ENCODE measurements around the gene MESP2. TPM values are rescaled to one million over a fixed set of nuclear protein-coding genes. Genes with fewer than 3 reads are reported as not detected.

The MESP2 gene
- polyA plus RNA-seq, 1 donor, result 0.30 TPM

DNA sequence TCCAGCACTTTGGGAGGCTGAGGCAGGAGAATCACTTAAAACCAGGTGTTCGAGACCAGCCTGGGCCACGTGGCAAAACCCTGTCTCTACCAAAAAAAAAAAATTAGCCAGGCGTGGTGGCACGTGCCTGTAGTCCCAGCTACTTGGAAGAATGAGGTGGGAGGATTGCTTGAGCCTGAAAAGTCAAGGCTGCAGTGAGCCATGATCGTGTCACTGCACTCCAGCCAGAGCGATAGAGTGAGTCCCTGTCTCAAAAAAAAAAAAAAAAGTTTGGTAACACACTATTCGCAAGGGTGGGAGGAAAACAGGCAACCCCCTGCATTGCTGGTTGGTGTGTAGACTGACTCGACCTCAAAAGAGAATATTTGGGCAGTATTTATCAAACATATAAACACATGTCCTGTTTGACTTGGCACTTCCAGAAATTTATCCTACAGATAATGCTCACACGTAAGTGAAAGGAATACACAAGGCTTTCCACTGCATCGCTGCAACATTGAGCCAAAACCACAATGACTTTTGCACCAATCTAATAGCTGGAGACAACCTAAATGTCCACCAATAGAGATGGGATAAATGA is 41.7 kb downstream of the MESP2 start:
- no peak for DNase-seq
- H3K27me3 ChIP-seq (ENCODE audit: control insufficient read depth, insufficient read depth, low read length), result peaks cover 6% of the 10 kb centered on the region
- H3K4me3 ChIP-seq (ENCODE audit: low read length), result no peak overlapping the region
- H3K4me1 ChIP-seq (ENCODE audit: control insufficient read depth, insufficient read depth, low read length), result peaks cover 13% of the 10 kb centered on the region
- no peaks in the 10 kb centered on the region for H3K9me3 ChIP-seq (ENCODE audit: control insufficient read depth, low read depth, low read length)
- H3K27ac ChIP-seq (ENCODE audit: low read length), result no peak overlapping the region
- H3K36me3 ChIP-seq (ENCODE audit: control insufficient read depth, insufficient read depth, low read length), result no peaks in the 10 kb centered on the region
- no CpG with 5 or more reads among the region's 10 CpGs for WGBS (ENCODE audit: insufficient coverage, low lambda C conversion rate)

DNA sequence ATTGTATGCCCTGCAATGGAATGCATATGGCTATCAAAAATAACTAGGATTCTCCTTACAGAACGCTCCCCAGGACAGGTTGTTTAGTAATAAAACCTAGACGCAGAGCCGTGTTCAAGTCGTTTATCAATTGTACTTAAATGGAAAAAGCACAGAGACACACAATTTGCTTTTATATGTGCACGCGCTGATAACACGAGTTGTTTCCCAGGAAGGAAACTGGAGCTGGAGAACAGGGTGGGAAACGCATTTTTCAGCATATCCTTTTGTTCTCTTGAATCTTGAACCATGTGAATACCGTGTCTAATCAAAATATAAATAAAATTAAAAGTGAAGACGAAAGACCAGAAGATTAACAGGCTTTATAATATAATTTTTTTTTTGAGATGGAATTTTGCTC is 42.2 kb downstream of the MESP2 start:
- H3K27ac ChIP-seq (ENCODE audit: low read length), result no peak overlapping the region
- peaks cover 8% of the 10 kb centered on the region for H3K4me1 ChIP-seq (ENCODE audit: control insufficient read depth, insufficient read depth, low read length)
- H3K27me3 ChIP-seq (ENCODE audit: control insufficient read depth, insufficient read depth, low read length), result peaks cover 6% of the 10 kb centered on the region
- 90% methylated on average over 2 of the region's 10 CpGs for WGBS (ENCODE audit: insufficient coverage, low lambda C conversion rate)
- no peak overlapping the region for H3K4me3 ChIP-seq (ENCODE audit: low read length)
- no peaks in the 10 kb centered on the region for H3K9me3 ChIP-seq (ENCODE audit: control insufficient read depth, low read depth, low read length)
- no peak for DNase-seq
- H3K36me3 ChIP-seq (ENCODE audit: control insufficient read depth, insufficient read depth, low read length), result no peaks in the 10 kb centered on the region

DNA sequence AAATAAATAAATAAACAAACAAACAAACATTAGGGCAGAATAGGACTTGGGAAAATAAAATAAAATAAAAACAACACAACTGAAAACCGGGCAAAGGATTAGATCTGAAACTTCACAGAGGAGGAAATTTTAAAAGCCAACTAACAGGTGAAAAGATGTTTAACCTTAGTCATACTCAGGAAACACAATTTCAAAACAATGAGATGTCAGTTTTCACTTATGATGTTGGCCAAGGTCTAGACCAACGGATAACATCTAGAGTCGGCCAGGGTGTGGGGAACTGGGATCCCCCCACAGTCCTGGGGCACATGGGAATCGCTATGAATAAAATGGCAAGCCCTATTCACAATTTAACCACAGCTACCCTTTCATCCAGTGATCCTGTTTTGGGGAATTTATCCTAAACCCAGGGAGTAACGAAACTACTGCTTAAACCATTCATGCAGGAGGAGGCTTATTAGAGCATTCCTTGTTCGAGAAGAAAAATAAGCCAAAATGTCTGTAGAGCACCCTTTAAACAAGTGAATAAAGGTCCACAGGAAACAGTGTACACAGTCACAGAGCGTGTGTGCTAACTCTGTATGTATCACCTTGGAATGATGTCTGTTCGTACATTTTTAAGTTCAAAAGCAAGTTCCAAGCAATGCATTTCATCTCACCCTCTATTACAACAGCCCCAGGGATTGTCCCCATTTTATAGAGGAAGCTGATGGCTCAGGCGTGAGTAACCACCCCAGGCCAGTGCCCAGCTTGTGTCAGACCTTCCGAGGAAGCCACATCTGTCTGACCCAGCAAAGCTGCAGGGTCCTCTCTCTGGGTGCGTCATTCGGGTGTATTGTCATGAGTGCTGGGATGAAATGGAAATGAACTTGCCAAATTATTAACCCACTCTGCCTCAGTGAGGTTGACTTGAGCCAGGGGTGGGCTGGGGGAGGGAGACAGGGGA is 44.8 kb downstream of the MESP2 start:
- Histone ChIP-seq H3K9me3 (ENCODE audit: control insufficient read depth, low read depth, low read length) (no peaks in the 10 kb centered on the region), H3K27me3 (ENCODE audit: control insufficient read depth, insufficient read depth, low read length) (peaks cover under 1% of the 10 kb centered on the region), H3K4me3 (ENCODE audit: low read length) (no peak overlapping the region), H3K36me3 (ENCODE audit: control insufficient read depth, insufficient read depth, low read length) (no peaks in the 10 kb centered on the region), H3K27ac (ENCODE audit: low read length) (no peak overlapping the region), H3K4me1 (ENCODE audit: control insufficient read depth, insufficient read depth, low read length) (no peaks in the 10 kb centered on the region)
- WGBS (ENCODE audit: insufficient coverage, low lambda C conversion rate), result 97% methylated on average over 3 of the region's 12 CpGs
- no peak for DNase-seq

DNA sequence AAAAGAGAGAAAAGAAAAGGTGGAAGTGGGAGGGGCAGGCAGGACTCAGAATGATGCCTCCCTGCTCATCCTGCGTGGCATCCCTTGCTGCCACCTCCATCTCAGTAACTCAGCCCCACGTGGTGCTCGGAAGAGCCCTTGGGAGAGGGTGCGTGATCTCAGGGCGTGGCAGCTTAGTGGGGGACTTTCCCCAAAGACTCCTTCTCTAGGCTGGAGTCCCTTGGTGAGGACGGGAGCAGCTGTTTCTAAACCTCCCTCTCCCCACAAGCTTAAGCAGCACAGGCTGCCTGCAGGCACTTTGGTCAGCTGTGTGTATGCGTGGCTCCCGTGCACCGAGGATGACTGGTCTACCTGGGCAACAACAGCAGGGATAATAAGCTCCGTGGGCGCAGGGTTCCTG is 45.9 kb downstream of the MESP2 start:
- WGBS (ENCODE audit: insufficient coverage, low lambda C conversion rate), result no CpG with 5 or more reads among the region's 11 CpGs
- DNase-seq, result no peak
- H3K27ac ChIP-seq (ENCODE audit: low read length), result no peak overlapping the region

DNA sequence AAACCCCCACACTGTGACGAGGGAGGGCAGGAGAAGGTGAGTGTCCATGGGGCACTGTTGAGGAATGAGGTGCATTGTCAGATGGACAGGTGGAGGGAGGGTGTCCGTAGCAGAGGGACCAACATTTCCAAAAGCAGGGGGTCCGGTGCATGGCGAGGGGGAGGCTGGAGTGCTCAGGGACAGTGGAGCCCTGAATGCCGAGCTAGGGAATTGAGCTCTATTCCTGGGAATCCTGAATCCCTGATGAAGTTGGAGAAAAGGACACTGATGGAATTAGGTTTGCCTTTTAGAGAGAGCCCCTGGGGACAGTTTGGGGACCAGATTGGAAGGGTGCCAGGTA is 46.4 kb downstream of the MESP2 start:
- peaks cover 2% of the 10 kb centered on the region for H3K4me1 ChIP-seq (ENCODE audit: control insufficient read depth, insufficient read depth, low read length)
- H3K27ac ChIP-seq (ENCODE audit: low read length), result no peak overlapping the region
- H3K36me3 ChIP-seq (ENCODE audit: control insufficient read depth, insufficient read depth, low read length), result no peaks in the 10 kb centered on the region
- no CpG with 5 or more reads among the region's 5 CpGs for WGBS (ENCODE audit: insufficient coverage, low lambda C conversion rate)
- H3K4me3 ChIP-seq (ENCODE audit: low read length), result no peak overlapping the region
- H3K27me3 ChIP-seq (ENCODE audit: control insufficient read depth, insufficient read depth, low read length), result no peaks in the 10 kb centered on the region
- DNase-seq, result no peak
- no peaks in the 10 kb centered on the region for H3K9me3 ChIP-seq (ENCODE audit: control insufficient read depth, low read depth, low read length)

More for the DNA sequence above, 45.9 kb downstream of the MESP2 start:
- no peaks in the 10 kb centered on the region for H3K27me3 ChIP-seq (ENCODE audit: control insufficient read depth, insufficient read depth, low read length)
- H3K4me3 ChIP-seq (ENCODE audit: low read length), result no peak overlapping the region
- H3K4me1 ChIP-seq (ENCODE audit: control insufficient read depth, insufficient read depth, low read length), result no peaks in the 10 kb centered on the region
- H3K36me3 ChIP-seq (ENCODE audit: control insufficient read depth, insufficient read depth, low read length), result no peaks in the 10 kb centered on the region
- H3K9me3 ChIP-seq (ENCODE audit: control insufficient read depth, low read depth, low read length), result no peaks in the 10 kb centered on the region

DNA sequence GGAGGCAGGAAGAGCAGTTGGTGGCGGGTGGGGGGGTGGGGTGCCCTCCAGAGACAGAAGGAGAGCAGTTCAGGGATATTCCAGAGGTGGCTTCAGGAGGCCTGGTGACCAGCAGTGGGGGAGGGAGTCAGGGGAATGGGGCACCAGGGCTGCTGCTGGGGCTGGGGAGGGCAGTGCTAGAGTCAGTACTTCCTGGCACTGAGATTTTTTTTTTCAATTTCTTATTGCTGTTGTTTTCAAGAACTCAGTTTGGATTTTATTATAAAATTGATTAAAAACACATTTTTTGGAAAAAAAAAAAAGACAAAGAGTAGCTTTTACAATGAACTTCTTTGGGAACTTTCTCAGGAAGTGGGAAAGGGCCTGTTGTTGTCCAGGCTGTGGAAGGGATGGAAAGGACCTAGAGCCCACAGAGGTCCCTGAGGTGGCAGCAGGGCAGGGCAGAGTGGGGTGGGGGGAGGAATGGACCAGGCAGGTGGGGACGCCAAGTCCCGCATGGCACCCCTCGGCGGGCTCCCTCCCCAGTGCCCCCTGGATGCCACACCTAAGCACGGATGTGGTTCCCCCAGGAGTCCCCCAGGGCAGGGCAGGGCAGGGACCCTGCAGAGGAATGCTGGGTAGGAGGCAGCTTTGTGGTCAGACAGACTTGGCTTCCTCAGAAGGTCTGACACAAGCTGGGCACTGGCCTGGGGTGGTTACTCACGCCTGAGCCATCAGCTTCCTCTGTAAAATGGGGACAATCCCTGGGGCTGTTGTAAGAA is 47.0 kb downstream of the MESP2 start:
- H3K27ac ChIP-seq (ENCODE audit: low read length), result no peak overlapping the region
- no CpG with 5 or more reads among the region's 7 CpGs for WGBS (ENCODE audit: insufficient coverage, low lambda C conversion rate)
- H3K9me3 ChIP-seq (ENCODE audit: control insufficient read depth, low read depth, low read length), result no peaks in the 10 kb centered on the region
- no peak for DNase-seq
- H3K36me3 ChIP-seq (ENCODE audit: control insufficient read depth, insufficient read depth, low read length), result no peaks in the 10 kb centered on the region
- H3K4me3 ChIP-seq (ENCODE audit: low read length), result no peak overlapping the region
- peaks cover 7% of the 10 kb centered on the region for H3K4me1 ChIP-seq (ENCODE audit: control insufficient read depth, insufficient read depth, low read length)
- H3K27me3 ChIP-seq (ENCODE audit: control insufficient read depth, insufficient read depth, low read length), result no peaks in the 10 kb centered on the region

DNA sequence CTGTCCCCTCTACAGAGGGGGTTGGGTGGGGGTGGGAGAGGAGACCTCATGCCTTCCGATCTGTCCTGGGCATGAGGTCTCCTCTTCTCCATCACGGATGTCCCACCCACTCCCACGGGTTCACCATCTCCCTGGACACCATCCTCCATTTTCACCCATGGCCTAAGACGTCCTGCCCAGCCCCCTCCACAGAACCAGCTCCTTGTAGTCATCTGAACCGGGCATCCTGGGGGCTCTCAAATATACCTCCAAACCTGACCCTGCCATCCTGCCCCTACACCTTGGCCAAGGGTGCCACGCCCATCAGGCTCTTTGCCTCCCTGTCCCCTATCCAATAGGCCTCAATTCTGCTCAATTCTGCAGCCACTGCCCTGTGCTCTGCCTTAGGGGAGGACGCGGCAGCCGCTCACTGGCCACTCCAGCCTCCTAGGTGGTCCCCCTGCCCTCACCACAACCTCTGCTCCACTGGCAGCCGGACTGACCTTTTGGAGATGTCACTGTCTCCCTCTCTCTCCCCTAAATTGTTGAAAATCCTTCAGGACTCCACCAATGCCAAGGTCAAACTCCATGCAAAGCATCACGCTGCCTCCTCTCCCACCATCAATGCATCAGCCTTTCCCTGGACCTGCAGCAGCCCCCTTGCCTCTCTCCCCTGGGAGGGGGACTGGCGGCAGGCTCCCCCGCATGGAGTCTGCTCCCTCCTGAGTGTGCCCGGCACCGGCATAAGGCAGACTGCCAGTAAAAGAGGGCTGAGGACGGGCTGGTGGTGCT is 47.9 kb downstream of the MESP2 start:
- DNase-seq, result no peak
- Histone ChIP-seq H3K27me3 (ENCODE audit: control insufficient read depth, insufficient read depth, low read length) (no peaks in the 10 kb centered on the region), H3K36me3 (ENCODE audit: control insufficient read depth, insufficient read depth, low read length) (no peaks in the 10 kb centered on the region), H3K27ac (ENCODE audit: low read length) (no peak overlapping the region), H3K9me3 (ENCODE audit: control insufficient read depth, low read depth, low read length) (no peaks in the 10 kb centered on the region), H3K4me1 (ENCODE audit: control insufficient read depth, insufficient read depth, low read length) (peaks cover 16% of the 10 kb centered on the region), H3K4me3 (ENCODE audit: low read length) (no peak overlapping the region)
- no CpG with 5 or more reads among the region's 16 CpGs for WGBS (ENCODE audit: insufficient coverage, low lambda C conversion rate)

DNA sequence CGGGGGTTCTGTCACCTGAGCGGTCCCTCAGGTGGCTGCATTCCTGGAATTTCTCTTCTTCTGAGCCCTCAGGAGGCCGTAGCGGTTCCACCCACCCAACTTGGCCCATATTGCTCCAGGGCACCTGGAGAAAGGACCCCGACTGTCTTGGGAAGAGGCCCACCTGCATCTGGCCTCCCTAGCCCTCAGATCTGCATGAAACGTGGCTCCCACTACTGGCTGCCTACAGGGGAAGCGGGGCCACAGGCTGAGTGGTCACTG is 48.4 kb downstream of the MESP2 start:
- Histone ChIP-seq H3K27me3 (ENCODE audit: control insufficient read depth, insufficient read depth, low read length) (no peaks in the 10 kb centered on the region), H3K4me1 (ENCODE audit: control insufficient read depth, insufficient read depth, low read length) (peaks cover 21% of the 10 kb centered on the region), H3K27ac (ENCODE audit: low read length) (no peak overlapping the region), H3K9me3 (ENCODE audit: control insufficient read depth, low read depth, low read length) (no peaks in the 10 kb centered on the region), H3K4me3 (ENCODE audit: low read length) (no peak overlapping the region), H3K36me3 (ENCODE audit: control insufficient read depth, insufficient read depth, low read length) (no peaks in the 10 kb centered on the region)
- DNase-seq, result no peak
- WGBS (ENCODE audit: insufficient coverage, low lambda C conversion rate), result no CpG with 5 or more reads among the region's 7 CpGs

DNA sequence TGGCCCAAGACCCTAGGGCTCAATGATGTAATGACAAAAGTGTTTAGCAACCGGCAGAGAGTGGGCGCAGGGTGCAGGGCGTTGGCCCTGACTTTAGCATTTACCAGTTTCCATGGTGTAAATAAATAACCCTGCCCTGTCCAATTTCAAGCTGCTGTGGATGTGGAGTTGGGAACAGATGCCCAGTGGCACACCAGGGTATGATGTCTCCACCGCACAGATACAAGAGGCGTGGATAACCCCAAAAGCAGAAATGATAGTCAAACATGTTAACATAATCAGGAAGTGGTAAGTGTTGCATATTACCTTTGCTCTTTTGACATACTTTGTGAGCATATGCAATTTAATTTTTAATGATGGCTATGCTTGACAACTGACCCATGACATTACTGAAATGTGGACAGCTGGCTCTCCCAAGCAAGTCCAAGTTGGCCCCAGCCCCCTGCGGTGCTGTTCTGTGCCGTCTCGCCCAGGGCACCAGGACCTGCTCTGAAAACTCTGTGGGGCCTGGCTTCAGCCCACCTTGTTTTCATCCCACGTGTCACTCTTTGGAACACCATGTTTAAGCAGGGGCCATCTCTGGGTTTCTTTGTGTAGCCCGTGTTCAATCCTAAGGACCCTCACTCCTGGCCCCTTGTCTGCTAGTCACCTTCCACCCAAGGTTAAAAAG is 49.3 kb downstream of the MESP2 start:
- Histone ChIP-seq H3K27me3 (ENCODE audit: control insufficient read depth, insufficient read depth, low read length) (no peaks in the 10 kb centered on the region), H3K27ac (ENCODE audit: low read length) (no peak overlapping the region), H3K4me3 (ENCODE audit: low read length) (no peak overlapping the region), H3K4me1 (ENCODE audit: control insufficient read depth, insufficient read depth, low read length) (peaks cover 21% of the 10 kb centered on the region), H3K36me3 (ENCODE audit: control insufficient read depth, insufficient read depth, low read length) (no peaks in the 10 kb centered on the region), H3K9me3 (ENCODE audit: control insufficient read depth, low read depth, low read length) (no peaks in the 10 kb centered on the region)
- DNase-seq, result no peak
- no CpG with 5 or more reads among the region's 10 CpGs for WGBS (ENCODE audit: insufficient coverage, low lambda C conversion rate)
